ENCODE measurements around the gene PSMA5.
"Not testable (repeated sequence)": the region's sequence is repeated elsewhere in the genome, so short reads cannot be mapped to it uniquely, and the experiment has no call there.

Gene PSMA5

DNA sequence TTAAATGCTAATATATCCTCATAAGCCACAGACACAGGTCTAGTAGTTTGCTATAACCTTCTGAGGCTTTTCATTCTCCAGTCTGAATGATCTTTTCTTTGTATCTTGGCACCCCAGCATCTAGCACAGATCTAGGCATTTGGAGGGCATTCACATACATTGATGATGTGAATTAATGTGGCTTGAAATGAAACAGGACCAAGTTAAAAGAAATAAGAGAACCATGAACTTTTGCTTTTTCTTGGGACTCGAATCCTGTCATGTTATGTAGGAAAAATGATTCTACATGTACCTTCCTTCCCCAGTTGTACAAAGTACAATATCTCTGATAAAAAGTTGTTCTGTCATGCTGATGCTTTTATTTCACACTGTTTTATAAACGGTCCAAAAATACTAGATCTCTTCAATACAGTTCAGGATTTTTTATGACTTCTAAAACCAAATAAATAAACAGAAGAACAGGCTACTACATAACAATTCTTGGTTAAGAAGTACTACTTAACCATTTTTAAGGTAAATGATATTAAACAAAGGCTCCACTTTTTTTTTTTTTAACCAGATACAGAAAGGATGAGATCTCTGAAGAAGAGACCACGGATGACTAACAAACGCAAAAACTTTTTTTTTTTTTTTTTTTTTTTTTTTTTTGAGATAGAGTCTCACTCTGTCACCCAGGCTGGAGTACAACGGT lies 31.5 kb downstream of the PSMA5 start:
- DNase-seq: no peak
- intact Hi-C loops (cut with DNase I): loop anchor here (5.0 to 10.0 kb wide), 2 partner anchors 80 to 132 kb away; no protein-coding TSS in a partner anchor

DNA sequence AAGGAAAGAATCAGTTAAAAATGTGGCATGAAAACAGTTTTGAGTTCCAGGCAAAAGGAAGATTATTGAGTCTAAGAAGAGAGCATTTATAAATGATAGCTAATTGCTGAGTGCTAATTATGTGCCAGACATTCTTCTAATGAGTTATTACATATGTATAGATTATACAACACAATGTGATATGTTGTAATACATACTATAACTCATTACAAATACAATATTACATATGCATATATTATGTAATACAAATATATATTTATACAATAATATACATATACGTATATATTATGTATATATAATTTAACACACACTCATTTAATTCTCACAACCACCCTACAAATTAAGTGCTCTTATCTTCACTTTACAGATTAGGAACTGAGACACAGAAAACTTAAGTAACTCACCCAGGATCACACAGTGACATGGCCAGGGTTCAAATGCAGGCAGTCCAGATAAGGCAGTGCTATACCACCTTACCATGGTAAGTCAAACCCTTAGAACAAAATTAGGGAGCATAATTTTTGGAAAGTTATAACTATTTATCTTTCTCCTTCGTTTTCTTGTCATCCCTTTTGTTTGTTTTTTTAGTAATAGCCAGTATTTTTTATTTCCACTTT lies 32.5 kb downstream of the PSMA5 start:
- intact Hi-C loops (cut with DNase I): loop anchor here (10.0 kb wide), 1 partner anchor 79 kb away; no protein-coding TSS in a partner anchor

DNA sequence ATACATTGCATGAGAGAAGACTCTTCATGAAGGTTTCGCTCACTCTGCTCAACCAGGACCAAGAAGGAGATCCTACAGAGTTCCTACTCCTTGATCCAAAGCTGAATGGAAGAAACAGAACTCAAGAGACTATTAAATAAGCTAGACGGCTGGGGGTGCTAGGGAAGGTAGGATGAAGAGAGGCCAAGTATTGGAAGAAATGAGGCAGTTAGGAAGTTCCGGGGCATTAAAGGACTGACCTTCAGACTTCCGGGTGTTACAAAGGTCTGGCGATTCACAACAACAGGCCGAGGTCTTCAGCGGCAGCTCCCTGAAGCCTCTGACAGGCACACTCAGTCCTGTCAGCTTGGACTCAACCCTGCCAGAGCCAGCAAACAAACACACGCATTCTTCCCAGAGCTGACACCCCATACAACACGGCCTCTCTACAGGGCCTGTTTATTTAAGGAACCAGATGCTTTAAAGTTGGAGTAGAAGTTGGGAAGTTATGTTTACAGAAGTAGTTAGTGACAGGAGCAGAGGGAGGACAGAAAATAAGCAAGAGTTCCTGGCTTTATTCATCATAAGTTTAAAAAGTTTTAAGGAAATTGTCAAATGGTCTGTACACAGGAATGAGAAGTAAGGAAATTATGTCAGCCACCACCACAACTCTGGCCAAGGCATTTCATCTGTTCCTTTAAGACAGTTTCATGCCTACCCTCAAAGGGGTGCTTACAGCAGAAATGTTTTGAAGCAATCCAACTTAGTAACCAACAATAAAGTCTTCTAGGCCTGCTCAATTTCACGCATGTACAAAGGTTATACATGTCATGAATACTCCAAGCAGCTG lies 33.2 kb downstream of the PSMA5 start:
- peak; percentile 54 to 95 (median 70) for DNase-seq
- intact Hi-C loops (cut with DNase I): loop anchor here (10.0 kb wide), 1 partner anchor 78 kb away; no protein-coding TSS in a partner anchor

More for the DNA sequence above, 32.5 kb downstream of the PSMA5 start:
- DNase-seq: no peak

DNA sequence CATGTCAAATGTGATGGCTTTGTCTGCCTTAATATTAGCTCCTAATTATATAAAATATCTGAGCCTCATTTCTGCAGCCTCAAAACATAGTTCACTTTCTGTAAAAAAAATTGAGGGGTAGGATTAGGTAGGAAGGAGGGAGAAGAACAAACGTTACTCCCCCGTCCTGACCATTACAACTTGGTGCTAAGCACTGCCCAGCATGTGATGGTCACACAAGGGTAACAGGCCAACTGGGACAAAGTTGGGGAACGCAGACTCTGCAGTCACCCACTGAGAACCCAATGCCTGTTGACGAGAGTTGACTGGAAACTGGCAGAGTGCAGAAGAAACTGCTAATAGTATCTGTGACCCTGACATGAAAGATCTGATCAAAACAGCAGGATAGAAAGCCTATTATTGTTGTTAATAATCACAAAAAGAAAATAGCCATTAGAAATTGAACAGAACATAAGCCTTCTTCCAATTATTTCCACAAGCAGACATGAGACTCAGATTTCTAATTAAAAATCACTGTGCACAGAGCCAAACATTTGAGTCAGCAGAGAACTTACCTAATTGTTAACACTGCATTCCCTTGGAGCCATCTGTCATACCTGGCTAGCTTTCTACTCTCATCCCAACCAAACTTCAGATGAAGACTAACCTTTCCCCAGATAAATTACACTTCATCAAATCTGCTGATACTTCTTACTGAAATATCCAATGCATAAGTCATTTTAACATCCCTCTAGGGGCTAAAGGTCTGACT lies 34.0 kb downstream of the PSMA5 start:
- peak in 5 of 10 donors; percentile 47 to 90 (median 52) for DNase-seq
- intact Hi-C loops (cut with DNase I): loop anchor here (10.0 kb wide), 1 partner anchor 77 kb away; no protein-coding TSS in a partner anchor

DNA sequence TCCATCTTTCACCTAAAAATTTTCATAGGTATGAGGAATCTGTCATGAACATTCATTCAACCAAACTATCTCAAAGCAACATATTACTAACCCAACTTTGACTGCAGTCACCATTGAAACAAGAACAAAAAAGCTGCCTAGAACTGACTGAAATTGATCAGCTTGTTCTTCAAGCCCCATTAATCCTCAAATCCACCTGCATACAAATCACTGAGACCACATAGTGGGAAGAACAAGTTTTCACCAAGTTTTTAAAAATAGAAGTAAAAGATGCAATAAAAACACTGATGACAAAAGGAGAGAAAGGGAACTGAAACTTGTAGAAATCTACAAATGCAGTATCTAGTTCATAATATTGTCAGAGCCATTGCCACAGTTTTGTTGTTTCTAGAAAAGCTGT lies 34.6 kb downstream of the PSMA5 start:
- no peak for DNase-seq
- intact Hi-C loops (cut with DNase I): loop anchor here (10.0 kb wide), 1 partner anchor 77 kb away; no protein-coding TSS in a partner anchor

DNA sequence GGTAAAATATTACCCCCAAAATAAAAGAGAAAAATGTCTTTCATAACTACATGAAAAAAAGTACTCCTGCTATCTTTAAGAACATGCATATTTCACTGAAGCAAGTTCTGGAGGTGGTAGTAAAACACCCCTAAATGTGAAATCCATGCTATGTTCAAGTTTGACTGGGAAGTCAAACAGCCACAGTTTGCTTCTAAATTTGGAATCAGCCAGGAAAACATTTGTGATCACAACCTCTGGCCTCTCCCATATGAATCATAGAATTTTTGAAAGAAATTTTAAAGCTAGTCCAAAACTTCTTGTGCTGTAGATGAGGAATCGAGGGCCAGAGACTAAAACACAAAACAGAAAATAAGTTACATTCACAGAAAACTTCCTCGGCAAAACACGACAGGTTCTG lies 35.1 kb downstream of the PSMA5 start:
- intact Hi-C loops (cut with DNase I): loop anchor here (10.0 kb wide), 1 partner anchor 76 kb away; no protein-coding TSS in a partner anchor

DNA sequence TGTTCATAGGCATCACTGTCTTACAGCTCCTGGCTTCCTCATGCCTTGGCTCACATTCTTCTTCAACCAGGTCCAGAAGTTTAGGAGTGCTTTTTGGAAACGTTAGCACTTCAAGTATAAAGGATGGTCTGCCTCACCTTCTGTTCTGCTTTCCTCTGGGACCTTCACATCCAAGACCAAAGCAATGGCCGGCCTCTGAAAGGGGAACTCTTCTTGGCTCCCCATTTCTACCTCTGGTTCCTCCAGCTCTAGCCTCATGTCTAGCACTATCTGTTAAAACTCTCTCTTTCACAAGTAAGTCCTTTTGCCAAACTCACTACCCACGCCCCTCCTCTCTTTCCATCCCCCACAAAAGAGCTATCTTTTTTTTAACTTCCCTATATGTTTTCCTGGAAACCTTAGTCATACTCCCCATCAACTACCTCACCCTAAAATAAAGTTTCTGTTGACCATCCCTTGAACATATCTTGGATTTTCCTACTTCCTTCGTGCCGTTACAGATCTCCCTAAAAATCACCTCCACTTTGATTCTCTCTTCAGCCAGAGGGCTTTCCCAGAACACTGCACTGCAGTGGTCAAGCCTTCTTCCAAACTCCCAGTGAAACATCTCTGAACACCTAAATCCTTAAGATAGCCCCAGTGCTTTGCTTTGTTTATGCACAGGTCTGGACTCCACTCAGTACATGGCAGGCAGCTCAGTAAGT lies 36.5 kb downstream of the PSMA5 start:
- no peak for DNase-seq
- intact Hi-C loops (cut with DNase I): loop anchor here (10.0 kb wide), 1 partner anchor 75 kb away; no protein-coding TSS in a partner anchor

More for the DNA sequence above, 35.1 kb downstream of the PSMA5 start:
- DNase-seq: no peak

DNA sequence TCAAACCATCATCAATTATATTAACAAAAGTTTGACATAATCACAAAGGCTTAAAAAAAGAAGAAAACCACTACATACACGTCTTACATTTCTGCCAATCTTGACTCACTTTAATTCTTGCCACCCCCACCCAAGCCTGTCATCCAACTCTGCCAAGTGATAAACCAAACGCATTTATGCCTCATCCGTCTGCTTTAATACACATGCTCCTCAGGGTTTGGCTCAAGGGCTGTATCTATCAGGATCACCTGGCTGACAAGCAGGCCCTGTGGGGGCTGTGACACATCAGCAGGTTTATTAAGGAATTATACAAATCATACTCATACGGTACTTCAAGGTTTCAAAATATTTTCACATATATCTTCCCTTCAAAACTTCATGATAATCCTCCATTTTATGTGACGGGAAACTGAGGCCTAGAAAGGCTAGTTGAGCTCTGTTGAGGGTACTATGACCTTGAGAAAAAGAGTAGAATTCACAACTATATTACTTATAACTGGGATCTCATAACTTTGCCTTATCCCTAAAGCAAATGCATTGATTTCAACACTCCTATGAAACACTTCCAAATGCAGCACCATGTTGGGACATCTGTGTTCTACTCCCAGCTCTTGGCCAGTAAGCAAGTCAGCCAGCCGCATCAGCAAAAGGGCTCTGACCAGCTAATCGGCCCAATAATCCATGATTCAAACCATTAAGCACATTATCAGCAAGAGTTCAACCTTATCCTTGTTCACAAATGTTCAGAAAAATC lies 37.2 kb downstream of the PSMA5 start:
- intact Hi-C loops (cut with DNase I): no loop called here
- no peak for DNase-seq

DNA sequence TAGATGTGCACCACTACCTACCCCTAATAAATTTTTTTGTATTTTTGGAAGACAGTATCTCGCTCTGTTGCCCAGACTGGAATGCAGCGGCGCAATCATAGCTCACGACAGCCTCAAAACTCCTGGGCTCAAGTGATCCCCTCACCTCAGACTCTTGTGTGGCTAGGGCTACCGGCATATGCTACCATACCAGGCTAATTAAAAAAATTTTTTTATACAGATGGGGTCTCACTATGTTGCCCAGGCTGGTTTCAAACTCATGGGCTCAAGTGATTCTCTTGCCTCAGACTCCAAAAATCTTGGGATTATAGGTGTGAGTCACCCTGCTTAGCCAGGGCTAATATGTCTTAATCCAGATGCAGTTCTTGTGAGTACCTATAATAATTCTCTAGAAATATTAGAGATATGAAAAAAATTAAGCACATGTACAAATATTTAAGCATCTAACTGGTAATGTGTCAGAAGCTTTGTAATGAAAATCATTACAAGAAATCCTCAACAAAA lies 38.0 kb downstream of the PSMA5 start:
- no peak for DNase-seq
- intact Hi-C loops (cut with DNase I): no loop called here

DNA sequence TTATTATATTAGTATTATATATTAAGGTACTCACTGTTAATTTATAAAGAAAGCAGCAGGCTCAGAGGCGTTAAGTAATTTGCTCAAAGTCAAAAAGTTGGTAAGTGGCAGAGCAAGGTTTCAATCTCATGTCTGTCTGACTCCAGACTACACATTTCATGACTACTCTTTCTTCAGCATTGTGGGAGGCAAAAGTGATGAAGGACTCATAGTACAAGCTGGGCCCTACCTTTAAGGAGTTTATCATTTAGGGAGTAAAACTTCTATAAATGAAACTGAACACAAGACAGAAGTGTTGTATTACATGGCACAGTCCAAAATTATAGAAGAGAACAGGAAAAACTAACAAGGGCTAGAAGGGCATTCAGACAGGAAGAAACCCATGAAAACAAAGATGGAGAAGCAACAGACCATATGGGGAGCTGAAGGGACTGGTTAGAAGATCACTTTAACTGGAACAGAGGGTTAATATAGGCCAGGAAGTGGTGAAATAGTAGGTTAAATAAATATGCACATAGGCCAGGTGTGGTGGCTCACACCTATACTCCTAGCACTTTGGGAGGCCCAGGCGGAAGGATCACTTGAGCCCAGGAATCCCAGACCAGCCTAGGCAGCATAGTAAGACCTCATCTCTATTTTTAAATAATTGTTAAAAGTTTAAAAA lies 40.1 kb downstream of the PSMA5 start:
- intact Hi-C loops (cut with DNase I): no loop called here
- no peak for DNase-seq

DNA sequence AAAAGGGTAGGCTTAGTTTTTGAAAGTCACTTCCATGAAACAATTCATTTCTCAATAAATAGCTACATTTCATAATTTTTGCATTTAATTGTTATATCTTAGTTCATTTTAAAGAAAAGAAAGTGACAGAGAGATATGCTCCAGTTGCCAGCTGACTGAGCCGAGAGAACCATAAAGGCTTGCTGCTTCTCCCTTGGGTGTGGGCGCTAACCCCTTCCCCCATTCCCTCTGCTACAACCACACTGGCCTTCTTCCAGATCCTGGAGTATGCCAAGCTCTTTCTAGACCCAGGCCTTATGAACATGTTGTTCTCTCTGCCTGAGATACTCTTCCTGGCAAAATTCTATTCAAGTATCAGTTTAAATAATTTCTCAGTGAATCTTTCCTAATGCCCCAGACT lies 40.8 kb downstream of the PSMA5 start:
- intact Hi-C loops (cut with DNase I): no loop called here
- peak in 7 of 10 donors; percentile 42 to 91 (median 52) for DNase-seq

DNA sequence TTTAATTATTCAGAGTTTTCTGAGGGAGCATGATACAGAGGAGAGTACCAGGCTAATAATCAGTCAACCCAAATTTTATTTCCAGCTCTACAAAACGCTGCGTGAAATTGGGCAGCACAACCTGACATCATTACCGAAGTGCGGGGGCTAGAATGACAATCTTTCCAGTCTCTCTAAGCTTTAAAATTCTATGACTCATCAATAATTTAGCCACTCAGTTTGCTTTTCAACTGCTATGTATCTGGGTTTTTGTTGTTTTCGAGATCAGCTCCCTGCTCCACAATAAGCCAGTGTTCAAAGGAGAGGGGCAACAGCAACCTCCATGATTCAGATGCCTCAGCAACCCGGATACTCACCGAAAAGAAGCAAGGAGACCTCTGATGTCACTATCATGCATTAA lies 42.4 kb downstream of the PSMA5 start:
- DNase-seq: peak in 1 of 10 donors; percentile 13
- intact Hi-C loops (cut with DNase I): no loop called here

DNA sequence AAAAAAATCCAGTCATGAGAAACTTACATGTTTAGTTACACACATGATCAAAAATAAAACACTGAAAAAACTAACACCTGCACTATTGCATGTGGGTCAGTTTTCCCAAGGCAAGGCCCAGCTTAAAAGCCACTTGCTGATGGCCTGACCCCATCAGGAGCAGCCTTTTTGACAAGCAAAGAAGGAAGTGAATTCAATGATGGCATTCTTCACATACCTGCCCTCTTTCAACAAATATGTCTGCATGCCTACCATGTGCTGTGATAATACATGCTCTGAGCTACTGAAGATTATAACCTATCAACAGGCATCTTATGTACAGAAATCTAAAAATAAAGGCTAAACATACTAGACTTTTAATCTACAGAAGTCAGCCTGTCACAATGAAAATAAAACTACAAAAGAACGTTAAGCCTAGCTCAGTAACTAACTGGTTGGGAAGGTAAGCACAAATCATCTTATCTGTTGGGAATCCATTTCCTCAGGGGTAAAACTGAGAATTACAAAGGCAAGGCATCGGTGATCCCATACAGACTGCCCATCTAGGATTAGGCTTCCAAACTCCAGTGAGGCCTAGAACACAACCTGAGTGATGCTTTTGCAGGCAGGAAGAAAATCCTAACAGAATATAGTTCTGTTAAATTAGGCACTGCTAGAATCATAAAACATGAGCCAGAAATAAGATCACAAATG lies 43.0 kb downstream of the PSMA5 start:
- intact Hi-C loops (cut with DNase I): no loop called here
- DNase-seq: no peak

DNA sequence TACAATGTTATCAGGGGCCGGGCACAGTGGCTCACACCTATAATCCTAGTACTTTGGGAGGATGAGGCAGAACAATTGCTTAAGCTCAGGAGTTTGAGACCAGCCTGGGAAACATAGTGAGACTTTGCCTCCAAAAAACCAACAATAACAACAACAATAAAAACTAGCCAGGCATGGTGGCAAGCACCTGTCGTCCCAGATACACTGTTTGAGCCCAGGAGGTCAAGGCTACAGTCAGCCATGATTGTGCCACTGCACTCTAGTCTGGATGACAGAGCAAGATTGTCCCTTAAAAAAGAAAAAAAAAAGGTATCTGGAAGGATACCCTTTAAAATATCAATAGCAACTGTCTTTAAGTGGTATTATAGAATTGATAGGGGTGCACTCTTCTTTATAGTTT lies 44.7 kb downstream of the PSMA5 start:
- no peak for DNase-seq
- intact Hi-C loops (cut with DNase I): no loop called here

DNA sequence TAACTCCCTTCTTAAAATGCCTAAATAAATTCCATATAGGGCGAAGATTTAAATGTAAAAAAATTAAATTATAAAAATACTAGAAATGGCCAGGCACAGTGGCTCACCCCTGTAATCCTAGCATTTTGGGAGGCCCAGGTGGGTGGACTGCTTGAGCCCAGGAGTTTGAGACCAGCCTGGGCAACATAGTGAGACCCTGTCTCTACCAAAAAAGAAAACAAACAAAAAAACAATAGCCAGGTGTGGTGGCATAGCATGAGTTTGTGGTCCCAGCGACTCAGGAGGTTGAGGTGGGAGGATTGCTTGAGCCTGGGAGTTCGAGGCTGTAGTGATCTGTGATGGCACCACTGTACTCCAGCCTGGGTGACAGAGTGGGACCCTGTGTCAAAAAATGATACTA lies 46.3 kb downstream of the PSMA5 start:
- intact Hi-C loops (cut with DNase I): no loop called here
- DNase-seq: no peak

DNA sequence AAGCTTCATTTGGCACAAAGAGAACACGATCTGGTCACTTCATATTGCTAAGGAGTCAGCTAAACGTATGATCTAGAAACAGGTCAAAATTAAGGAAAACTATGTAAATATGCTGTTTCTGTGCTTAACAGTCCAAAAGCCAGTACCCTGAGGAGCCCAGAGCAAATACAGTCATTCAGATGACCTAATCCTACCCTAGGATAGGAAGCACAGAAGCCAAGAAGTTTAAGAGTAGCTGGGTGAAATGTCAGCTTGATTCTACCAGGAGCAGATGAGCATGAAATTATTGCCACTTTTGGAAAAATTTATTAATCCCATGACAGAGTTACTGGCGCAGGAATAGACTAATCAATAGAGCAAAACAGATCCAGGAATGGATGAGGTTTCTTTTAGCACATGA lies 46.8 kb downstream of the PSMA5 start:
- no peak for DNase-seq
- intact Hi-C loops (cut with DNase I): no loop called here

DNA sequence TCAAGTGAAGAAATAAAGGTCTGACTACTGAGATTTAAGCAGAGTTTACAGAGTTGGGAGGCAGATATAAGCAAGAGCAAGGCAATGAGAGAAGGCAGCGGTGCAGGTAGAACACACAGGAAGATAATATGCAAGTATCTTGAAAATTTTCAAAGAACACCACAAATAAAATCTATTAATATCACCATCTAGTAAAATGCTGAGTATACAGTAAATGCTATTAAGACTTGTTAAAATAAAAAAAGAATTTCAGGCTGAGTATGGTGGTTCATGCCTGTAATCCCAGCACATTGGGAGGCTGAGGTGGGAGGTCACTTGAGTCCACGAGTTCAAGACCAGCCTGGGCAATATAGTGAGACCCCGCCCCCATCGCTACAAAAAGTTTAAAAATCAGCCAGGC lies 48.5 kb downstream of the PSMA5 start:
- no peak for DNase-seq
- intact Hi-C loops (cut with DNase I): no loop called here

DNA sequence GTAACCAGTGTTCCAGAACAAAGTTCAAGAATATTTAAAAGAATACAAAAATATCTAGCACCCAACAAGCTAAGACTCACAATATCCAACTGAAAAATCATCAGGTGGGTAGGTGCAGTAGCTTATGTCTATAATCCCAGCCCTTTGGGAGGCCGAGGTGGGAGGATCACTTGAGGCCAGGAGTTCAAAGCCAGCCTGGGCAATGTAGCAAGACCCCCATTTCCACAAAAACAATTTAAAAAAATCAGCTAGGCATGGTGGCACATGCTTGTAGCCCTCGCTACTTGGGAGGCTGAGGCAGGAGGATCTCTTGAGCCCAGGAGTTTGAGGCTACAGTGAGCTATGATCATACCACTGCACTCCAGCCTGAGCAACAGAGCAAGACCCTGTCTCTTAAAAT lies 52.6 kb downstream of the PSMA5 start:
- intact Hi-C loops (cut with DNase I); DNase-seq: not testable (repeated sequence)

All from posterior cingulate gyrus (tissue), 11 donors.